Suprapubic skin (tissue), 4 donors: ENCODE data around the gene WDFY4. TPM values are rescaled to one million over a fixed set of nuclear protein-coding genes. Genes with fewer than 3 reads are reported as not detected.

Experiments used
- DNase-seq, 2 donors: peaks; one replicate each; pipeline ENCODE4 v3.0.0-alpha.2; 2019; ENCODE audit warnings: low spot score in 2 of 2
- H3K27ac ChIP-seq: fragments of 200-600 bp; sonication (generic); one replicate; pipeline ENCODE4 v1.5.1; 2019
- H3K27me3 ChIP-seq: fragments of 200-600 bp; sonication (generic); one replicate; pipeline ENCODE4 v1.5.1; 2019
- H3K36me3 ChIP-seq: fragments of 200-600 bp; sonication (generic); one replicate; pipeline ENCODE4 v1.5.1; 2019
- H3K4me1 ChIP-seq: fragments of 200-600 bp; sonication (generic); one replicate; pipeline ENCODE4 v1.5.1; 2019
- H3K4me3 ChIP-seq: fragments of 200-600 bp; sonication (generic); one replicate; pipeline ENCODE4 v1.5.1; 2019; ENCODE audit warnings: mild to moderate bottlenecking
- H3K9me3 ChIP-seq: fragments of 200-600 bp; sonication (generic); one replicate; pipeline ENCODE4 v1.5.1; 2019
- CTCF ChIP-seq, 2 donors: fragments of 200-600 bp in 1 of 2; fragments of 450-650 bp in 1 of 2; sonication (generic) in 1 of 2; IDR thresholded peaks; one replicate each; pipeline ENCODE4 v1.5.1; 2016 to 2019; ENCODE audit warnings: antibody characterized with exemption in 2 of 2, mild to moderate bottlenecking in 1 of 2, moderate library complexity in 1 of 2
- EP300 ChIP-seq: sonication (generic); formaldehyde crosslinking; IDR thresholded peaks from one replicate; pipeline ENCODE4 v1.6.1; 2017; ENCODE audit warnings: antibody characterized with exemption
- POLR2A ChIP-seq, 2 donors: fragments of 450-650 bp; IDR thresholded peaks; one replicate each; pipeline ENCODE4 v1.6.1; 2017; ENCODE audit warnings: antibody characterized with exemption in 2 of 2, mild to moderate bottlenecking in 2 of 2, moderate library complexity in 2 of 2
- POLR2AphosphoS5 ChIP-seq, 3 donors: sonication (generic); formaldehyde crosslinking; IDR thresholded peaks; one replicate each; pipeline ENCODE4 v1.6.1; 2017; ENCODE audit warnings: antibody characterized with exemption in 3 of 3
- WGBS: methylation state at CpG from one replicate; pipeline ENCODE4 v1.1.5; 2018; 5-methylcytosine and 5-hydroxymethylcytosine counted together
- total RNA-seq, 4 donors: library from RNA; depleted of rRNA; stranded (reverse); fragments of >200 nt; gene quantifications; one replicate each; pipeline ENCODE4 v1.1.0, GENCODE V29; 2016

WDFY4 gene
- total RNA-seq, 4 donors from 2014 or later: 0.57 to 2.9 (median 1.0) TPM

- 68% methylated on average over 1 of the region's 1 CpG for WGBS
- H3K27me3 ChIP-seq: no peaks in the 10 kb centered on the region
- H3K9me3 ChIP-seq: no peaks in the 10 kb centered on the region
- H3K4me1 ChIP-seq: no peaks in the 10 kb centered on the region
- no peaks in the 10 kb centered on the region for H3K36me3 ChIP-seq
- TF ChIP-seq EP300: no peak
- no peak for DNase-seq
- no peak overlapping the region for H3K4me3 ChIP-seq
- no peak overlapping the region for H3K27ac ChIP-seq
Measured at GRCh38 chr10:48770561-48771089, 86.0 kb downstream of the WDFY4 start.

GRCh38 chr10:48771234-48771633, 86.6 kb downstream of the WDFY4 start:
- H3K27me3 ChIP-seq: no peaks in the 10 kb centered on the region
- no peaks in the 10 kb centered on the region for H3K9me3 ChIP-seq
- TF ChIP-seq CTCF (IDR thresholded peaks at IDR 0.05) (no peak), EP300 (no peak), POLR2A (IDR thresholded peaks at IDR 0.05) (no peak), POLR2AphosphoS5 (IDR thresholded peaks at IDR 0.05) (no peak)
- H3K27ac ChIP-seq: no peak overlapping the region
- 87% methylated on average over 4 of the region's 4 CpGs for WGBS
- no peaks in the 10 kb centered on the region for H3K4me1 ChIP-seq
- DNase-seq: no peak
- H3K36me3 ChIP-seq: no peaks in the 10 kb centered on the region
- H3K4me3 ChIP-seq: no peak overlapping the region

- Histone ChIP-seq H3K9me3 (no peaks in the 10 kb centered on the region), H3K27ac (no peak overlapping the region), H3K36me3 (no peaks in the 10 kb centered on the region), H3K27me3 (no peaks in the 10 kb centered on the region), H3K4me1 (no peaks in the 10 kb centered on the region), H3K4me3 (no peak overlapping the region)
- 69% methylated on average over 10 of the region's 10 CpGs for WGBS
- TF ChIP-seq CTCF (IDR thresholded peaks at IDR 0.05): no peak
- no peak for TF ChIP-seq POLR2A (IDR thresholded peaks at IDR 0.05)
- DNase-seq: no peak
Measured at GRCh38 chr10:48772059-48772458, 87.4 kb downstream of the WDFY4 start.

- Histone ChIP-seq H3K9me3 (no peaks in the 10 kb centered on the region), H3K27me3 (no peaks in the 10 kb centered on the region), H3K4me1 (no peaks in the 10 kb centered on the region), H3K4me3 (no peak overlapping the region), H3K36me3 (no peaks in the 10 kb centered on the region), H3K27ac (no peak overlapping the region)
- DNase-seq: no peak
- TF ChIP-seq CTCF (IDR thresholded peaks at IDR 0.05): no peak
- TF ChIP-seq POLR2A (IDR thresholded peaks at IDR 0.05): no peak
- TF ChIP-seq POLR2AphosphoS5 (IDR thresholded peaks at IDR 0.05): no peak
- TF ChIP-seq EP300: no peak
- 83% methylated on average over 2 of the region's 4 CpGs for WGBS
Measured at GRCh38 chr10:48773580-48773979, 88.9 kb downstream of the WDFY4 start.

GRCh38 chr10:48774416-48775205, 89.9 kb downstream of the WDFY4 start:
- no peaks in the 10 kb centered on the region for H3K27me3 ChIP-seq
- WGBS: 67% methylated on average over 5 of the region's 12 CpGs
- H3K4me1 ChIP-seq: no peaks in the 10 kb centered on the region
- TF ChIP-seq POLR2A (IDR thresholded peaks at IDR 0.05) (no peak), POLR2AphosphoS5 (IDR thresholded peaks at IDR 0.05) (no peak), EP300 (no peak), CTCF (IDR thresholded peaks at IDR 0.05) (no peak)
- H3K36me3 ChIP-seq: no peaks in the 10 kb centered on the region
- no peak overlapping the region for H3K27ac ChIP-seq
- no peaks in the 10 kb centered on the region for H3K9me3 ChIP-seq
- no peak overlapping the region for H3K4me3 ChIP-seq
- no peak for DNase-seq

- Histone ChIP-seq H3K4me1 (no peaks in the 10 kb centered on the region), H3K27me3 (no peaks in the 10 kb centered on the region), H3K36me3 (no peaks in the 10 kb centered on the region), H3K27ac (no peak overlapping the region), H3K9me3 (no peaks in the 10 kb centered on the region), H3K4me3 (no peak overlapping the region)
- no peak for DNase-seq
- TF ChIP-seq POLR2A (IDR thresholded peaks at IDR 0.05) (no peak), POLR2AphosphoS5 (IDR thresholded peaks at IDR 0.05) (no peak), EP300 (no peak), CTCF (IDR thresholded peaks at IDR 0.05) (no peak)
- WGBS: 84% methylated on average over 4 of the region's 4 CpGs
Measured at GRCh38 chr10:48775206-48775517, 90.5 kb downstream of the WDFY4 start.
